GM23248 (cell line): Measurements from ENCODE around the gene ITPRIPL1.

Experiments
- EZH2 ChIP-seq: fragments of 200-600 bp; sonication (generic); IDR thresholded peaks from 2 replicates; pipeline ENCODE4 v1.6.1; 2018; ENCODE audit warnings: antibody characterized with exemption, mild to moderate bottlenecking; ENCODE audit not compliant: insufficient read depth, poor library complexity, severe bottlenecking
- EZH2phosphoT487 ChIP-seq: fragments of 200-600 bp; sonication (generic); IDR thresholded peaks from 2 replicates; pipeline ENCODE4 v1.6.1; 2018; ENCODE audit warnings: antibody characterized with exemption, moderate library complexity, mild to moderate bottlenecking, low read depth; ENCODE audit not compliant: insufficient read depth

- no peak for TF ChIP-seq EZH2
- TF ChIP-seq EZH2phosphoT487 = no peak
Measured at GRCh38 chr2:96340493-96341414, 15.6 kb downstream of the ITPRIPL1 start.
